Hepatocyte (in vitro differentiated cells): ENCODE results near the gene UTRN.

Experiments used
- CTCF ChIP-seq: fragments of 200-600 bp; sonication (generic); IDR thresholded peaks from 2 replicates; pipeline ENCODE4 v1.5.1; 2016; ENCODE audit warnings: antibody characterized with exemption, mild to moderate bottlenecking; ENCODE audit not compliant: poor library complexity
- EZH2 ChIP-seq: fragments of 200-600 bp; sonication (generic); IDR thresholded peaks from 2 replicates; pipeline ENCODE4 v1.6.1; 2016; ENCODE audit warnings: antibody characterized with exemption, mild to moderate bottlenecking, borderline replicate concordance

GRCh38 chr6:144264270-144265060, 20.7 kb upstream of the UTRN start:
- no peak for TF ChIP-seq CTCF
- TF ChIP-seq EZH2, result no peak
